Prostate gland (tissue), 2 donors: Measurements from ENCODE around the gene ABCA1.

Source experiments
- CTCF ChIP-seq, 4 experiments: fragments of 200-600 bp in 2 of 4; fragments of 450-650 bp in 2 of 4; sonication (generic) in 2 of 4; IDR thresholded peaks; 1 replicate in 3 of 4; 2 replicates in 1 of 4; pipeline ENCODE4 v1.5.1; 2016 to 2019; ENCODE audit warnings: antibody characterized with exemption in 4 of 4, mild to moderate bottlenecking in 2 of 4, moderate library complexity in 2 of 4
- POLR2A ChIP-seq: fragments of 450-650 bp; IDR thresholded peaks from one replicate; pipeline ENCODE4 v1.6.1; 2016; ENCODE audit warnings: antibody characterized with exemption, mild to moderate bottlenecking

DNA sequence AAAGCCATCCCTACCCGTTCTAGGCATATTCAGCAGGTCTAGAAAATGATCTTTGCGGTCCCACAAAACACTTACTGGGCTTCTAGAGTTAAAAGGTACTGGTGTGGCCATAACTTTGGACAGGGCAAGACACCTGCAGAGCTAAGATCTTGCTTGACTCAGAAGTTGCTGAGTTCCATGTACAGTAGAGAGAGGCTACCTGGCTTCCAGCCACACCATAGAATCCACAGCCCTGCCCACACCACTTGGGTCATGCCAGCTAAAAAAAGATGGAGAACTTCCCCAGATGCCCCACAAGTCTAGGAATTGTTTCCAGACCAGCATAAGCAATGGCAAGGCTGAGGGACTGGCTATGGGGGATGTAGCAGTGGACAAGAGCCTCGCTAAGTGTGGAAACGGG lies 52.1 kb downstream of the ABCA1 start:
- no peak for TF ChIP-seq POLR2A
- TF ChIP-seq CTCF (IDR thresholded peaks at IDR 0.05) = no peak
